Spleen (tissue), 7 donors: Measurements from ENCODE around the gene CMPK1.
A peak's percentile ranks its signal among the peaks of the same experiment; 100 is the strongest.

Source experiments
- POLR2A ChIP-seq, 3 donors: fragments of 450-650 bp; IDR thresholded peaks; one replicate each; pipeline ENCODE4 v1.5.1; 2017; ENCODE audit warnings: antibody characterized with exemption in 3 of 3, mild to moderate bottlenecking in 1 of 3
- POLR2AphosphoS5 ChIP-seq, 3 donors: sonication (generic); formaldehyde crosslinking; IDR thresholded peaks; one replicate each; pipeline ENCODE4 v1.5.1; 2017; ENCODE audit warnings: antibody characterized with exemption in 3 of 3
- TF ChIP-seq, protein P1 (sequence below), 11 experiments: fragments of 200-600 bp in 7 of 11; fragments of 450-650 bp in 4 of 11; sonication (generic) in 4 of 11; IDR thresholded peaks in 8 of 11; conservative IDR thresholded peaks in 3 of 11; 1 replicate in 7 of 11; 2 replicates in 4 of 11; pipeline versions ENCODE4 v1.4.0 to v1.8.0; 2016 to 2021; ENCODE audit warnings: antibody characterized with exemption in 11 of 11, inconsistent platforms in 4 of 11, mild to moderate bottlenecking in 1 of 11
- donor health status: DM: no; HTN: no; CAD: no; lungs with moderate emphysema.
- donor health status: DM: no; HTN: no; CAD: no.
- donor health status: DM: no; HTN: no; CAD: no.

DNA sequence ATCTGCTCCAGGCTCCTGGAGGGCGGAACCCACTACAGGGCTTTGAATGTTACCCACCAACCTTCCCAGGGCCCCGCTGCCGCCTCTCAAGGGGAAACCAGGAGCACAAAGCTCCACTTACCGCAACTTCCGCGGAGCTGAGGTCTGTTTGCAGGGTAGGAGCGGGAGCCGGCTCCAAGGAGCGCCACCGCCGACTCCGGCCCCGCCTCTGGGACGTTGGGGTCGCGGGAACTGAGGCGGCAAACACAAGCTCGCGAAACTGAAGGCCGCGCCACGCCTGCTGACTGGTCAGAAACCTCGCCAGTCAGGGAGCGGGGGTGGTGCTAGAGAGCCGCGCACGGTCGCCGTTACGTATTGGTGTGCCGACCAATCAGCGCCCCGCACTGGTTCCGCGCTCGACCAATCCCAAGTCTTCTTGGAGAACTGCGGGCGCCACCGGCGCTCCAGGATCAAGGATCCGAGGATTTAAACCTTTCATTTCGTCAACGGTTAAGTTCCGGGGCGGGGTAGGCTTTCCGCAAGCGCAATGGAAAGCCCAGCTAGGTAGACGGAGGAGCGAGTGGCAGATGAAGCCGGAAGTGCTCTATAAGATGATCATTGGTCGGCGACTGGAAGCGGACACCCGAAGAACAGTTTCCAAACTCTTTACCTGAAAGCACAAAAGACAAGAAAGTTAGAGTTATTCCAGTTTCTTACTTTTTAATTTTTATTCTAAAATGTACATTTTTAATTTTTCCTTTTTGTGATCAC, 19.5 kb upstream of the CMPK1 start, which contains the start of gene STIL:
- TF ChIP-seq, protein P1, sequence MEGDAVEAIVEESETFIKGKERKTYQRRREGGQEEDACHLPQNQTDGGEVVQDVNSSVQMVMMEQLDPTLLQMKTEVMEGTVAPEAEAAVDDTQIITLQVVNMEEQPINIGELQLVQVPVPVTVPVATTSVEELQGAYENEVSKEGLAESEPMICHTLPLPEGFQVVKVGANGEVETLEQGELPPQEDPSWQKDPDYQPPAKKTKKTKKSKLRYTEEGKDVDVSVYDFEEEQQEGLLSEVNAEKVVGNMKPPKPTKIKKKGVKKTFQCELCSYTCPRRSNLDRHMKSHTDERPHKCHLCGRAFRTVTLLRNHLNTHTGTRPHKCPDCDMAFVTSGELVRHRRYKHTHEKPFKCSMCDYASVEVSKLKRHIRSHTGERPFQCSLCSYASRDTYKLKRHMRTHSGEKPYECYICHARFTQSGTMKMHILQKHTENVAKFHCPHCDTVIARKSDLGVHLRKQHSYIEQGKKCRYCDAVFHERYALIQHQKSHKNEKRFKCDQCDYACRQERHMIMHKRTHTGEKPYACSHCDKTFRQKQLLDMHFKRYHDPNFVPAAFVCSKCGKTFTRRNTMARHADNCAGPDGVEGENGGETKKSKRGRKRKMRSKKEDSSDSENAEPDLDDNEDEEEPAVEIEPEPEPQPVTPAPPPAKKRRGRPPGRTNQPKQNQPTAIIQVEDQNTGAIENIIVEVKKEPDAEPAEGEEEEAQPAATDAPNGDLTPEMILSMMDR (IDR thresholded peaks at IDR 0.05 in 8 of 11, conservative IDR thresholded peaks at IDR 0.05 in 3 of 11): peak in 7 of 11 experiments; percentile 10 to 54 (median 26)
- peak; percentile 88 to 91 (median 89) for TF ChIP-seq POLR2AphosphoS5 (IDR thresholded peaks at IDR 0.05)
- TF ChIP-seq POLR2A (IDR thresholded peaks at IDR 0.05): peak in 1 of 3 donors; percentile 68
